GM23248 (cell line): ENCODE measurements around the gene DKKL1.

Experiments
- EZH2 ChIP-seq: fragments of 200-600 bp; sonication (generic); IDR thresholded peaks from 2 replicates; pipeline ENCODE4 v1.6.1; 2018; ENCODE audit warnings: antibody characterized with exemption, mild to moderate bottlenecking; ENCODE audit not compliant: insufficient read depth, poor library complexity, severe bottlenecking
- EZH2phosphoT487 ChIP-seq: fragments of 200-600 bp; sonication (generic); IDR thresholded peaks from 2 replicates; pipeline ENCODE4 v1.6.1; 2018; ENCODE audit warnings: antibody characterized with exemption, moderate library complexity, mild to moderate bottlenecking, low read depth; ENCODE audit not compliant: insufficient read depth

DNA sequence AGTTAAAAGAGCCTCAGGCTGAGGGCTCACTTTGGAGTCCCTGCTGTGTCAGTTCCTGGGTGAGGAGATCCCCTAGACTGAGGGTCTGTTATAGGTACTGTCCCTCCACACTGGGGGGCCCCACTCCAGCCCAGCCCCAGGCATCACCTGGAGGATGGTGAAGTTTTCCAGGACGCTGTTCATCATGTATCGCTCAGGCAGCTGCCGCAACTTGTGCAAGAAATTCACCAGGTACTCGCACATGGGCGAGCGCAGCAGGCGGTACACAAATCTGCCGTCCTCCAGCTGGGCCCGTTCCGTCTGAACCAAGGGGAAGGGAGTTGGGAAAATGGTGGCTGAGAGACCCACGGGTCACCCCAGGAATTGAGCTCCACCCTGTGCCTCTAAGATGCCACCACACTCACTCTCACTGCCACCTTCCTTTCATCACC is 21.4 kb upstream of the DKKL1 start:
- TF ChIP-seq EZH2 (no peak), EZH2phosphoT487 (no peak)
